ENCODE data around the gene PI4K2A.

PI4K2A gene

DNA sequence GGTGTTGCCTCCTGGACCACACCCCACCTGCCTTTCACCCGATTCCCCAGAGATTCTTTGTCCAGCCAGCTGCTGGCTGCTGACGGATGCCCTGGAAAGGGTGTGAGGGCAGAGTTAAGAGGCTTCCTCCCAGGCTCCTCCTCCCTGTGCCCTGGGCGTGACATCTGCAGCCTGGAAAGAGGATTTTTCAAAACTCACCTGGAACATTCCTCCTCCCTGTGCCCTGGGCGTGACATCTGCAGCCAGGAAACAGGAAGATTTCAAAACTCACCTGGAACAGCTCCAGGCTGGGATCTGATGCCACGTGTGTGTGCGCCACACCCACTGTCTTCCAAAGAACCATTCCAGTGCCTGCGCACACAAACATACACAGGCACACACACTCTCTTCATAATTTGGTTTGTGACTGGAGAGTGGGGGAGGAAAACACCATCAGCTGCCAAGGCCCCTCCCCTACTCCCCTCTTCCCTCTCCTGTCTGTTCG lies 78.2 kb downstream of the PI4K2A start:
- ChIA-PET CTCF (interaction anchor here (0.6 to 3.5 kb wide), 5 partner anchors 9 to 20 kb away, joined by 3 to 21 read pairs (median 4); no protein-coding TSS in a partner anchor), POLR2A (ENCODE audit: low non-redundant PET) (interaction anchor here (0.7 to 1.6 kb wide), 5 partner anchors 9 to 1968 kb away, joined by 3 to 4 read pairs (median 3); partner anchors contain the start of genes AVPI1 and ZFYVE27)
- TF ChIP-seq, protein P1, sequence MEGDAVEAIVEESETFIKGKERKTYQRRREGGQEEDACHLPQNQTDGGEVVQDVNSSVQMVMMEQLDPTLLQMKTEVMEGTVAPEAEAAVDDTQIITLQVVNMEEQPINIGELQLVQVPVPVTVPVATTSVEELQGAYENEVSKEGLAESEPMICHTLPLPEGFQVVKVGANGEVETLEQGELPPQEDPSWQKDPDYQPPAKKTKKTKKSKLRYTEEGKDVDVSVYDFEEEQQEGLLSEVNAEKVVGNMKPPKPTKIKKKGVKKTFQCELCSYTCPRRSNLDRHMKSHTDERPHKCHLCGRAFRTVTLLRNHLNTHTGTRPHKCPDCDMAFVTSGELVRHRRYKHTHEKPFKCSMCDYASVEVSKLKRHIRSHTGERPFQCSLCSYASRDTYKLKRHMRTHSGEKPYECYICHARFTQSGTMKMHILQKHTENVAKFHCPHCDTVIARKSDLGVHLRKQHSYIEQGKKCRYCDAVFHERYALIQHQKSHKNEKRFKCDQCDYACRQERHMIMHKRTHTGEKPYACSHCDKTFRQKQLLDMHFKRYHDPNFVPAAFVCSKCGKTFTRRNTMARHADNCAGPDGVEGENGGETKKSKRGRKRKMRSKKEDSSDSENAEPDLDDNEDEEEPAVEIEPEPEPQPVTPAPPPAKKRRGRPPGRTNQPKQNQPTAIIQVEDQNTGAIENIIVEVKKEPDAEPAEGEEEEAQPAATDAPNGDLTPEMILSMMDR (conservative IDR thresholded peaks at IDR 0.05; ENCODE audit: low read depth) = no peak
- DNase-seq (ENCODE audit: low spot score) = peak; percentile 98
- peak overlapping the region; percentile 92 for H3K27ac ChIP-seq

DNA sequence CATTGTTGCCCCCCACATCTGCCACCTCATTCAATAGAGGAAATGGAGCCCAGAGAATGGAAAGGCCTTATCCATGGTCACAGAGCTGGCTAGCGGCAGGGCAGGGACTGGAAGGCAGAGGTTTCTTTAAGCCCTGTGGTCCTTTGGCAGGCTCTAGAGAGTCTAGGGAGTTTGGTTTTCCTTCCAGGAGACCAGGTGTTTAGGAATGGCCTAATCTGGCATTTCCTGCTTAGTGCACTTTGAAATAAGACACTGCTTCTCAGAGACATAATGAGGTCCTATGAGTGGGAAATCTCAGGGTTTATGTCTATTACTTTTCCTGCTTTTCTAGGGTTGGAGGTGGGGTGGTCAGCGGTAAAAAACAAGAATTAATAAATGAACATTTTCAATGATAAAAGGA lies 79.1 kb downstream of the PI4K2A start:
- POLR2A ChIA-PET (ENCODE audit: low non-redundant PET) = interaction anchor here (0.7 kb wide), 1 partner anchor 36 kb away, joined by 3 read pairs; no protein-coding TSS in a partner anchor
- TF ChIP-seq, protein P1 (conservative IDR thresholded peaks at IDR 0.05; ENCODE audit: low read depth) = no peak
- no peak for DNase-seq (ENCODE audit: low spot score)
- H3K27ac ChIP-seq = peak overlapping the region; percentile 92
- CTCF ChIA-PET = interaction anchor here (1.1 to 3.5 kb wide), 2 partner anchors 10 to 18 kb away, joined by 4 to 21 read pairs; no protein-coding TSS in a partner anchor

DNA sequence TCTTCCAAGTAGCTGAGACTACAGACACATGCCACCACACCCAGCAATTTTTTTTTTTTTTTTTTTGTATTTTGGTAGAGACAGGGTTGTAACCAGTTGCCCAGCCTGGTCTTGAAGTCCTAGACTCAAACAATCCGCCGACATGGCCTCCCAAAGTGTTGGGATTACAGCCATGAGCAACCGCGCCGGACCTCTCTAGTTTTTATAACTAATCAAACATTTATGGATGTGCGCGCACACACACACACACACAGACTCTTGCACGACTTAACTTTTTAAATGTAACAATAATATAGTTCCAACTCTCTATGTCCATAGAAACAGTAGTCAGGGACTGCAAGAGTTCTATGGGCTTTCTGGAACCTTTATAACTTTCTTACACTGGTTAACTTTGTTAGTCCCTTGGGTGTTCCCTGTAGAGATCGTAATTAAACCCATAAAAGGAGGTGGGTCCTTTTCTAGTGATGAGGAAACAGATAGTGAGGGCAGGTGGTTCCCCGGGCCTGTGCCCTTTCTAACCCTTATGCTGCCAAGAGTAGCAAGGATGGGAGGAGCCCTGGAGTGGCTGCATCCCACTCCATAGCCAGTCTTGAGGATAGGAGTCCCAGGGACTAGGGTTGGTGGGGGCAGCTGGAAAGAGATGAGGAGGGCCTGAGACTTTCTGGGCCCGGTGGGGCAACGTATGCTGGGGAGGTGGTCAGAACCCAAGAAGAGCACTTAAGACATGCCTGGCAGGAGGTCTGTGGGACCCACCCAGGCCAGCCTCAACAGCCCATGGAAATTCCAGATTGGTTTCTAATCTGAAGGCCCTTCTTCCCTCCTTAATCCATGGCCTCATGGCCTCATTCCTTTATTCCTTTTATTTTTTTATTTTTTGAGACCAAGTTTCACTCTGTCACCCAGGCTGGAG lies 81.7 kb downstream of the PI4K2A start:
- TF ChIP-seq, protein P1 (conservative IDR thresholded peaks at IDR 0.05; ENCODE audit: low read depth) = no peak
- DNase-seq (ENCODE audit: low spot score) = no peak
- H3K27ac ChIP-seq = peak overlapping the region; percentile 86
- POLR2A ChIA-PET (ENCODE audit: low non-redundant PET) = no interaction called here
- CTCF ChIA-PET = interaction anchor here (0.6 to 1.3 kb wide), 4 partner anchors 8 to 21 kb away, joined by 3 to 4 read pairs (median 3); partner anchors contain the start of gene MARVELD1

DNA sequence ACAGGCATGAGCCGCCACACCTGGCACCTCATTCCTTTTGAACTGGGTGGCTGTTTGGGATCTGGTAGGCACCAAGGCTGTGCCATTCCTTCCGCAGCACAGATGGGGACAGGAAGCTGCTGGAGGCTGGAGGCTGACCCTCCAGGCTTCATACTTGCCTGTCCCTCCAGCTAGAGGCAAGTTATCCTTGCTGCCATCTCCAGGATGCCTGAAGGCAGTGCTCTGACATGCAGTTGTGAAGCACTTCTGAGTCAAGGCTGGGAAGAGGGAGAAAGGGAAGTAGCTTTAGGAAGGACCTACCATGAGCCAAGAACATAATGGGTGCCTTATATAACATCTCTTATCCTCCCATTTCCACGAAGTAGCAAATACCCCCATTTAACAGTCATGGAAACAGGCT lies 82.5 kb downstream of the PI4K2A start:
- ChIA-PET CTCF (interaction anchor here (1.3 to 2.0 kb wide), 2 partner anchors 9 to 13 kb away, joined by 3 to 13 read pairs; partner anchors contain the start of gene MARVELD1), POLR2A (ENCODE audit: low non-redundant PET) (no interaction called here)
- H3K27ac ChIP-seq = peak overlapping the region; percentile 86
- TF ChIP-seq, protein P1 (conservative IDR thresholded peaks at IDR 0.05; ENCODE audit: low read depth) = no peak
- DNase-seq (ENCODE audit: low spot score) = no peak

DNA sequence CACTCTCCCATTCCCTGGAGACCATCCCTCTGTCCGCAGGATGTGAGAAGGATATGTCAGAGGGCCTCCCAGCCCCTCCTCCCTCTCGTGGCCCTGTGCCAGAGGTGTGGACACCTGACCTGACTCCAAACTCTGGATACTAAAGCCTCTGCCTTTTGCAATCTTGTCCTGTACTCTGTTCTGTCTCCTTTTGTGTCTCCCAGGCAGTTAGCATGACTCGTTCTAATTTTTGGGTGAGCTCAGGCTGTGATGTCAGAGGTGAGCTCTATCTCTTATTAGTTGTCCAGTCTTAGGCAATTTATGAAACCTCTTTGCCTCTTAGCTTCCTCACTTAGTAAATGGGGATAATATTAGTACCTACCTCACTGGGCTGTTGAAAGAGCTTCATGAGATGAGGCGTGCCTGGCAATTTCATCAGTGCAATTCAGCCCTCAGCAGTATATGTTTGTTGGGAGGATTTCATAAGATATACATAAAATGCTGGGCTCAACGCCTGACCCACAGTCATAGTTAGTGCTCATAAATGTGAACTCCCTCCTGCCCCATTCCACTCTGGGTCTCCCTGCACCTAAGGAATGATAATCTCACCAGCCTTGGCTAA lies 84.0 kb downstream of the PI4K2A start:
- H3K27ac ChIP-seq = peak overlapping the region; percentile 86
- ChIA-PET POLR2A (ENCODE audit: low non-redundant PET) (interaction anchor here (0.5 to 1.1 kb wide), 3 partner anchors 11 to 41 kb away, joined by 3 to 5 read pairs (median 5); no protein-coding TSS in a partner anchor), CTCF (interaction anchor here (0.8 to 2.0 kb wide), 4 partner anchors 15 to 28 kb away, joined by 3 to 13 read pairs (median 4); no protein-coding TSS in a partner anchor)
- DNase-seq (ENCODE audit: low spot score) = no peak
- TF ChIP-seq, protein P1 (conservative IDR thresholded peaks at IDR 0.05; ENCODE audit: low read depth) = no peak

Measured in RWPE1 (cell line).